GM18502 (cell line): ENCODE results near the gene SH3GL1.

Experiments
- ATAC-seq: cut with Tn5 transposase; IDR thresholded peaks from one replicate; pipeline ENCODE4 v1.9.1; 2021; ENCODE audit warnings: mild to moderate bottlenecking; ENCODE audit not compliant: unreplicated experiment, poor library complexity

The SH3GL1 gene

GRCh38 chr19:4326215-4326836 lies 74.0 kb downstream of the SH3GL1 start:
- no peak for ATAC-seq

- ATAC-seq, result no peak
These were observed 76.1 kb downstream of the SH3GL1 start for GRCh38 chr19:4324228-4324627.

- no peak for ATAC-seq
These were observed 76.7 kb downstream of the SH3GL1 start for GRCh38 chr19:4323692-4324091.

- no peak for ATAC-seq
These were observed 77.2 kb downstream of the SH3GL1 start for GRCh38 chr19:4322942-4323665.

GRCh38 chr19:4320419-4320818 lies 79.9 kb downstream of the SH3GL1 start:
- no peak for ATAC-seq

- no peak for ATAC-seq
These were observed 81.2 kb downstream of the SH3GL1 start for GRCh38 chr19:4319067-4319718.

- ATAC-seq, result no peak
These were observed 81.9 kb downstream of the SH3GL1 start for GRCh38 chr19:4318460-4318859.

- ATAC-seq, result no peak
These were observed 83.4 kb downstream of the SH3GL1 start for GRCh38 chr19:4316956-4317355.

GRCh38 chr19:4313847-4314490 lies 86.4 kb downstream of the SH3GL1 start:
- no peak for ATAC-seq
